ENCODE results near the gene SERPINA12. TPM values are rescaled to one million over a fixed set of nuclear protein-coding genes. Genes with fewer than 3 reads are reported as not detected.

SERPINA12 gene
- total RNA-seq, 1 experiment from 2014 or later, result not detected

DNA sequence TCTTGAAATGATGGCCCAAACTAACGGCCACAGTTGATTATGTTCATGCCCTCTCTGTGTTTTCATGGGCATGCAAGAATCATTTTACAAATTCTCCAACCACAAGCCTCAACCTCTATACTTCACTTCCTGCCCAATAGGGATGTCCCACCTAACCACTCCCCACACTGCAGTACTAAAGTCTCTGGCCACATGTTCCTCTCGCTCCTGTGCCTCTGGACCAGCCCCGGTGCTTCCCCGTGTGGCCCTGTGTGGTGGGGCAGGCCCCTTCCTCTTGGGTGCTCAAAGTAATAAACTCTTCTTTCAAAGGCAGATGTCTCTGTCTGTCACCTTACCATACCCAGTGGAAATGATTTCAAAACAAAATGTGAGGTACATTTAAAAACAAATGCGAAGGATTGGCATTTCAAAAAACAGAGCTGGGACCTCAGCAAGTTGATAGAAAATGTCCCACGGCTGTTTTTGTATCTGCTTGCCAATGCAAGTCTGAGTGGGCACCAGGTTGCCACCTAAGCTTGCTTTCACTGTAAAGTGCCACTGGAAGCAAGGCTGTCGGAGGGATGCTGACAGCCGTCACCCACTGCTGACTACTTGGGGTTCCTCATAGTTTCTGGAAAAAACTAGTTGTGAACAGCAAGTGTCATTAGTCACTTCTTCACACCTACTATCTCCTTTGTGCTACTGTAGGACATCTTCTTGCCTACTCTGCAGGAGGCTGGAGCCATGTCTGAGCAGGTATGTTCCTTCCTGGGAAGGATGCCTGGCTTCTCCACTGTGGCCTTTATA is 48.4 kb downstream of the SERPINA12 start:
- H3K9me3 ChIP-seq (ENCODE audit: control insufficient read depth, low read depth, low read length), result no peaks in the 10 kb centered on the region
- H3K79me1 ChIP-seq (ENCODE audit: insufficient read depth, low read depth, low read length, poor library complexity, severe bottlenecking), result no peaks in the 10 kb centered on the region
- no peak overlapping the region for H3K56ac ChIP-seq (ENCODE audit: insufficient read length, low read depth, low read length)
- DNase-seq, result peak; percentile 24
- no peaks in the 10 kb centered on the region for H3K4me1 ChIP-seq (ENCODE audit: insufficient read depth, low read length)
- H4K5ac ChIP-seq (ENCODE audit: insufficient read length, low read depth, low read length), result no peak overlapping the region
- no peak overlapping the region for H3K14ac ChIP-seq (ENCODE audit: insufficient read depth, low read length)
- H2BK5ac ChIP-seq (ENCODE audit: insufficient read length, low read length), result no peak overlapping the region
- H3T11ph ChIP-seq (ENCODE audit: low read length), result no peak overlapping the region
- no peaks in the 10 kb centered on the region for H4K20me1 ChIP-seq (ENCODE audit: control insufficient read depth, insufficient read depth, insufficient read length)
- TF ChIP-seq, protein P1, sequence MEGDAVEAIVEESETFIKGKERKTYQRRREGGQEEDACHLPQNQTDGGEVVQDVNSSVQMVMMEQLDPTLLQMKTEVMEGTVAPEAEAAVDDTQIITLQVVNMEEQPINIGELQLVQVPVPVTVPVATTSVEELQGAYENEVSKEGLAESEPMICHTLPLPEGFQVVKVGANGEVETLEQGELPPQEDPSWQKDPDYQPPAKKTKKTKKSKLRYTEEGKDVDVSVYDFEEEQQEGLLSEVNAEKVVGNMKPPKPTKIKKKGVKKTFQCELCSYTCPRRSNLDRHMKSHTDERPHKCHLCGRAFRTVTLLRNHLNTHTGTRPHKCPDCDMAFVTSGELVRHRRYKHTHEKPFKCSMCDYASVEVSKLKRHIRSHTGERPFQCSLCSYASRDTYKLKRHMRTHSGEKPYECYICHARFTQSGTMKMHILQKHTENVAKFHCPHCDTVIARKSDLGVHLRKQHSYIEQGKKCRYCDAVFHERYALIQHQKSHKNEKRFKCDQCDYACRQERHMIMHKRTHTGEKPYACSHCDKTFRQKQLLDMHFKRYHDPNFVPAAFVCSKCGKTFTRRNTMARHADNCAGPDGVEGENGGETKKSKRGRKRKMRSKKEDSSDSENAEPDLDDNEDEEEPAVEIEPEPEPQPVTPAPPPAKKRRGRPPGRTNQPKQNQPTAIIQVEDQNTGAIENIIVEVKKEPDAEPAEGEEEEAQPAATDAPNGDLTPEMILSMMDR (conservative IDR thresholded peaks at IDR 0.05), result no peak; the same call in 2 of the 3 replicates
- no peak overlapping the region for H2BK120ac ChIP-seq (ENCODE audit: low read depth, low read length, poor library complexity, severe bottlenecking)
- H2BK20ac ChIP-seq (ENCODE audit: low read depth, low read length, poor library complexity, severe bottlenecking), result no peak overlapping the region
- WGBS (ENCODE audit: extremely low coverage, insufficient read length, low lambda C conversion rate), result no CpG with 5 or more reads among the region's 8 CpGs
- Mint-ChIP-seq H3K27ac (no peak overlapping the region), H3K27me3 (ENCODE audit: low read depth) (peaks cover 7% of the 10 kb centered on the region), H3K4me3 (no peak overlapping the region), H3K36me3 (ENCODE audit: insufficient read depth in 1 of 3, low read depth in 3 of 3) (peaks cover 0 to 22% (median 7%) of the 10 kb centered on the region in 3 experiments; a peak in 5 of 7 replicates), H3K9me3 (peaks cover 24 to 25% of the 10 kb centered on the region in 2 experiments), H3K4me1 (peaks cover 13% of the 10 kb centered on the region in 2 experiments; a peak in 3 of 4 replicates)
- no peak overlapping the region for H2AFZ ChIP-seq (ENCODE audit: low read length)
- no peak overlapping the region for H4K8ac ChIP-seq (replicated peaks; ENCODE audit: insufficient read length, low read depth, low read length)
- no peaks in the 10 kb centered on the region for H3K79me2 ChIP-seq (ENCODE audit: insufficient read depth, low read length)
- no peaks in the 10 kb centered on the region for H3K27me3 ChIP-seq (ENCODE audit: insufficient read depth, low read length)
- H3K4ac ChIP-seq (ENCODE audit: low read depth, low read length), result no peak overlapping the region
- H4K91ac ChIP-seq (ENCODE audit: insufficient read length, low read depth, low read length), result no peak overlapping the region
- no peak overlapping the region for H3K27ac ChIP-seq (ENCODE audit: insufficient read length, low read depth, low read length)
- H2BK12ac ChIP-seq (ENCODE audit: insufficient read length, low read depth, low read length), result no peak overlapping the region
- H3K23me2 ChIP-seq (ENCODE audit: insufficient read length, low read depth, low read length, poor library complexity, severe bottlenecking), result no peaks in the 10 kb centered on the region
- no peak overlapping the region for H3K18ac ChIP-seq (ENCODE audit: insufficient read length, low read depth, low read length)
- H3K9ac ChIP-seq (ENCODE audit: extremely low read depth, insufficient read length, low read length), result no peak overlapping the region
- H2AK5ac ChIP-seq (ENCODE audit: insufficient read length, low read length), result no peak overlapping the region
- H3K23ac ChIP-seq (ENCODE audit: insufficient read length, low read depth, low read length), result no peak overlapping the region
- H3K4me2 ChIP-seq (ENCODE audit: insufficient read depth, insufficient read length, low read length), result no peak overlapping the region
- no peak overlapping the region for H2BK15ac ChIP-seq (ENCODE audit: low read depth, low read length)

All from H9 (cell line).